Left kidney (tissue), 2 donors: ENCODE measurements around the gene SECISBP2L. TPM values are rescaled to one million over a fixed set of nuclear protein-coding genes. Genes with fewer than 3 reads are reported as not detected.

ENCODE experiments used
- DNase-seq: peaks from one replicate; pipeline ENCODE4 v3.0.0-alpha.2; 2013
- polyA plus RNA-seq: library from polyadenylated mRNA; unstranded; fragments of 120-200 nt; gene quantifications from one replicate; pipeline ENCODE4 v1.2.1, GENCODE V29; 2013; ENCODE audit not compliant: insufficient read length

SECISBP2L gene
- polyA plus RNA-seq, 1 donor = 73.8 TPM

DNA sequence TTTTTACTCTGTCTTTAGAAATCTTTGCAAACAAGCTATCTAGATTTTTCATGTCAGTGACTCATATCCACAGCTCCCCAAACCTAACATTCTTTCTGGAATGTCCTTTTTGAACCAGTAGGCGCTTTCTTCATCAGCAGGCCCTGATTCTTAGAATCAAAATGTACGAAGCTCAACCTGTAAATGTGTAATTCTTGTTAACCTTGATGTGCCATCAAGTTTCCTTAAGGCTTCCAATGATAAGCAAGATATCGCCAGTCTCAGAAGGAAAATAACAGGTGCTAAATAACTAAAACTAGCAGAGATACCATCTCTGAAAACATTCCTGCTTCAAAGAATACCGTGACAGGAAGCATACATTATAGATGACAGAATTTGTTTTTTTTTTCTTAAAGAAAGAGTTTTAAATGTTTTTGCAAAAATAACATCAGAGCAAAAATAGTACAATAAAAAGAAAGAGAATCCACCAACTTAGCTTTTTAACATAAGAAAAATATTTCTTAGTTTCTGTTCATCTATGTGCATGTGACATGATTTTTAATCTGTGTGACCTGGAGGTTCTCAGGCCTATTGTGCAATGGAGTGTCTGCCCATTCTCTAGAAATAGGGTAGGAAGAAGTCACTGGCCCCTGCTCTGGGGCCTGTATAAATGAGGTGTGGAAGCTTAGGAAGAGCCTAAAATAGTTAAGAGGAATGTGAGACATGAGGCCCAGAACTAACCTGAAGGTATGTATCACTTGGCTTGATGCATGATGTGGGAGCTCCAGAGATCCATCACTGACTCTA is 14.7 kb upstream of the SECISBP2L start:
- DNase-seq = no peak

DNA sequence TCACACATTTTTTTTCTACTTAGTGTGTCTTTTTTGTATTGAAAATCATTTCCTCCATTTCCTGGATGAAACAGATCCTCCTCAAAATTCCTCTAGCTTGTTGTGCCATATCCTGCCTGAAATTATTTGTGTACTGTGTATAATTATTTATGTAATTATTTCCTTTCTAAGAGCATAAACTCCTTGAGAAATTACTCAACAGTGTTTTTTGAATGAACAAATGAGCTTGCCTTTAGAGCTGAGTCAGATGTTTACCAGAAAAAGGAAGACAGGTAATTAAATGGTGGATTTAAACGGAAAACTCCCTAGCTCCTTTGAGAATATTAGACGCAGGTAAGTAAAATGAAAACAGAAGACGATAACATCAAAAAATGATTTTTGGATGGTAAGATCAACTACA is 13.2 kb upstream of the SECISBP2L start:
- no peak for DNase-seq

DNA sequence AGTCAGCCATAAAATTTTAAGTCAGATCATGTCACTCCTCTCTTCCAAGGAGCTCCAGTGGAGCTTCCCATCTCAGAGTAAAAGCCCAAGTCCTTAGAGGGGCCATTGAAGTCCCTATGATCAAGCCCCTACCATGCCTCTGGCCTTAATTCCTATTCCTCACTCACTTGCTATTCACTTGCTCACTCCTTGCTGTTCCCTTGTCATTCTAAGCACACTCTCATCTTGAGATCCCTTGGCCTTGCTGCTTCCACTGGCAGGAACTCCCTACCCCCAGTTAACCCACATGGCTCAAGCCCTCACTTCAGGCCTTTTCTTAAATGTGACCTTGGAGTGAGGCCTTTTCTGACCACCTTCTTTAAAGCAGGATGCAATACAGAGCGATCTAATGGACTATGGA is 12.3 kb upstream of the SECISBP2L start:
- no peak for DNase-seq

DNA sequence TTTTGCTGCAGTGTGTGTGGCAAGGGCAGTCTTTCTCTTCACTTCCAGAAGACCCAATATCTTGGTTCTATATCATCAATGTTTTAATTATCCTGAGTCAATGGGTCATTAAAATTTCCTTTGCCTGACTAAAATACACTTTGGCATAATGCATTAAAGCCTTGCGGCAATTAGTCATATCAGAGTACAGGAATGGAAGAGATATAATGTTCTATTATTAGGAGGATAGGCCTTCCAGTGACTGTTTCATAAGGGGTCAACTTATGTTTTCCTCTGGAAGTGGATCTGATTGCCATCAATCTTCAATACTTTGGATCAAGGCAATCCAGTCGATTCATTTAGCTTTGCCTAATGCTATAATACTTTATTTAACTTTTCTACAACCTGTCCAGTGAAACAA is 9.4 kb upstream of the SECISBP2L start:
- no peak for DNase-seq

DNA sequence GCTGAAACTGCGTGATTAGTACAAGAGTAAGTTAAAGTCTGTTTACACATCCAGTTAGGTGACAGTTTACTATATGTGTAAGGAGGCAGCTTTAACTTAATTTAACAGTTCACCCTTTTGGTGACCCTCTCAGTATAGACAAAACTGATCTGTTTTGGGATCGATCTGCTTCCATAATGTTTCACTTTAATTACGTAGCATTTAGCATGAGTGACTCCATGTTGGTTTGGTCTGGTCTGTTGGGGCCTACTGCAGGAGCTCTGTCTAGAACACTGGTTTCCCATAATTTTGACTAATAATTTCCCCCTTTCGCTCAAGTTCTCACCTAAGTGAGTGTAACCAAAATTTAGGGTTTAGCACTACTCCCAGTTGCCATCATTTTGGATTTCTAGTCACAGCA is 6.4 kb upstream of the SECISBP2L start:
- DNase-seq = no peak

DNA sequence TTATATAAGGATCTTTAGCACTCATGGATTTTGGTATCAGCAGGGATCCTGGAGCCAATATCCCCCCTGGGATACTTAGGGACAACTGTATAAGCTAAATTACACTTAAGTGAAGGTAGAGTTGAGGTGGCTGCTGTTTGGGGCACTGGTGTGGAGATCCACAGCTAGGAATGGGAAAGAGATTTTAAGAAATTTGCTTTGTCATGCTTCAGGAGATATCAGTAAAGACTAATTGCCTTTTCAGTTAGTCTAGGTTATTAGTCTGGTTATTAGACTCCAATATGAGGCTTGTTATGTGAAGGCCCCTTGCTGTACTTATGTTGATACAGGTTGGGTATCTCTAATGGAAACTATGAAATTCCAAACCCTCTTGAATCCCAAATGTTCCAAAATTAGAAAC is 1.2 kb upstream of the SECISBP2L start:
- DNase-seq = no peak

DNA sequence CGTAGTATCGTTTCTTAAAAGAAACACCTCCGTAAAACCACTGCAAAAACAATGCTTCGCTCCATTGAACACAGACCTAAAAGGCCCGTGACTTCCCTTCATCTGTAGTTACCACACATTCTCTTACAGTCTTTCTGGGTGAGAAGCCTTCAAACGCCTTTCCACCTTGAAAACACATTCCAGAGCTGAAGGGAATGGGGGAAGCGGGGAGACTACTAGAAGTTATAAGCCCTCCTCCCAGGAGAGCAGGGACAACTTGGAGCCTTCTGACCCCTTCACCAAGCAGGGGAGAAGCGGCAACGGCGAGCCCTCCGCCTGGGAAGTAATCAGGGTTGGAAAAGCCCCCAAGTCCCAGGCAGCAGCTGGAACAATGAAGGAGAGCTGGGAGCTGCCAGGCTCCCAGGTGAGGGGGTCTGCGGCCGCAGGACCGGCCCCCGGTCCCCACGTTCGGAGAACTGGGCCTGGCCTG is 461 bp downstream of the SECISBP2L start:
- DNase-seq = peak; percentile 55

DNA sequence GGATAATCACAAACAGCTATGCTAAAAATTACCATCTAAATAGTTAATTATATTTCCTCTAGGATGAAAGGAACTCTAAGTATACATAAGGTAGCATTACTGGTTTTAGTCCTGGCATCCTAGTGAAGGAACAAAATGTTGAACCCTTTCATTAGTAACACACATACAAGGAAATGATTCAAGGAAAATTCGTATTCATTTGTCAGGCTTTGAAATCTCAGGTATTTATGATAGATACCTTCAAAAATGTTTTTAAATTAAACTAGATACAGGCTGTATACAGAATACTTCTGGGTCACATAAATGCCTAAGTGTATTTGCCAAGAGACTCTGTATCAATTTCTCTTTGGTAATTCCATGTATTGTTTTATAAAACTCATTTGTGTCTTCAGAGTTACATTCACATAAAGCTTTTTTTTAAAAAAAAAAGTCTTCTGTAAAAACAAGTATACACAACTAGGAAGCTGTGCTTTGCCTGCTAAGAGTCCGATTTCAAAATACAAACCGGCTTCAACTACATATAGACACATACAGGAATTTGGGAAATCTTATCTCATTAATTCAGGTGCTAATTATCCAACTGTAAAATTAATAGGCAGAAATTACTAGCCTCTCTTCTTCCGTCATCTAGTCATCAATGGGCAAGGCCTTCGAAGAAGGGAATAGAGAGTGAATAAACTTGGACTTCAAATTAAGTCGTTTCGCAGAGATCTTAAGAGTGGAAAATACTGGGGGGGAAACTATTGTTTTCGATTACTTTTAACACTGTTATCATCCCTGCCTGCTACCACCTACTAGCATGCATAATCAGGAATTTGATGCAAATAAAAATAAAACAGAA is 1.3 kb downstream of the SECISBP2L start:
- DNase-seq = peak; percentile 14

DNA sequence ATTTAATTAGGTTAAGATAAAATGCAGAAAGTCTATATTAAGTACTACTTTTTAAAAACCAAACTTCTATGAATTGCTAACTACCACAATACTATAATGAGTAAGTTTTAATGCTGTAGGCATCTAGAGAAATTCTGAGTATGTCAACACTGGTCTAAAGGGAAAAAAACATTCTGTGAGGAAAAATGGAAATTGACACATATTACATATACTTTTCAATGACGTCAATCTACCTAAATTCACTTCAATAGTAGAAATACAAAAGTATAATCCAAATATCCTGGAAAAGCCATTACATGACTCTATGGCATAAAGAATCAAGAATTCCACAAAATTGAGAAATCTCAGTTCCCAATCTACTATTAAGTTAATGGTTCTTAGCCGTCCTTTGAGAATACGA is 2.2 kb downstream of the SECISBP2L start:
- no peak for DNase-seq

DNA sequence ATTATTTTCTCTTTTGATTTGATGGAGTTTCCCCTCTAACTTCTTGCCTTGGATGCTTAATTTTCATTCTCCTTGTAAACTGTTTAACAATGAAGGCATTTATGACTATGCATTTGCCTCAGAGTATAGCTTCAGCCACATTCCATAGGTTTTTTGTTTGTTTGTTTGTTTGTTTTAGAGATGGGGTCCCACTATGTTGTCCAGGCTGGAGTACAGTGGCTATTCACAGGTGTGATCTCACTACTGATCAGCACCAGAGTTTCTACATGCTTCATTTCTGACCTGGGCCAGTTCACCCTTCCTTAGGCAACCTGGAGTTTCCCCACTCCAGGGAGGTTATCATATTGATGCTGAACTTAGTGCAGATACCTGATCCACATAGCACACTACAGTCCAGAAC is 4.1 kb downstream of the SECISBP2L start:
- no peak for DNase-seq

DNA sequence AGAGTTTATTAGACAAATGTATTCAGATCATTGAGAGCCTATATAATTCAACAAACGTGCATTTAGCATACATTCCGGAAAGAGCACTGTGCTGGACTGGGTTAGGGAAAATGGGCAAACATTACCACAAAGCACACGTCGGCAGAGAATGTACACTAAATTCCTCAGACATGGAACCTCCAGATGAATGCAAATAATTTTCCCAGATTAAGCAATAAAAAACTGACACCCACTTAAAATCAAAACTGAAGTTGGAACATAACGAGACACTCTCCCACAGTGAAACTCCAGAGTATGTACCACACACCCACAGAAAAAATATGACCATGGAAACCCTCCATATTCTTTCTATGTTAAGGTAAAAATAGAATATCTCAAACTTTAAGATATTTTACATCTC is 4.8 kb downstream of the SECISBP2L start:
- DNase-seq = no peak

DNA sequence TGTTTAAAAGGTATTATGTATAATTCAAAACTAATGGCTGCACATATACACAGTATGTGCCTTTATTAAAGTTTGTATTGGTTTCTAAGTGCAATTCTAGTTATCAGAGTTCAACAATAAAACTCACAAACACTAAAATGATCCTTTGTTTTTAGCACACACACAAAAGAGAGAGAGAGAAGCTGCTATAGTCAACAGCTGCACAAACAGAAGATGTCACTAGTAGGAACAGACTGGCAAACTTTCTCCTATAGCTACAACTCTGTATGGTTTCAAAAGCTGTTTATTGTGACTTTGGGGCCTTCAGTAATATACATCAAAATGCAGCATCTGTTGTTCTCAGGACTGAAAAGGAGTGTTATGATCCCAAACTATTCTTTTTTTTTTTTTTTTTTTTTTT is 6.1 kb downstream of the SECISBP2L start:
- no peak for DNase-seq

DNA sequence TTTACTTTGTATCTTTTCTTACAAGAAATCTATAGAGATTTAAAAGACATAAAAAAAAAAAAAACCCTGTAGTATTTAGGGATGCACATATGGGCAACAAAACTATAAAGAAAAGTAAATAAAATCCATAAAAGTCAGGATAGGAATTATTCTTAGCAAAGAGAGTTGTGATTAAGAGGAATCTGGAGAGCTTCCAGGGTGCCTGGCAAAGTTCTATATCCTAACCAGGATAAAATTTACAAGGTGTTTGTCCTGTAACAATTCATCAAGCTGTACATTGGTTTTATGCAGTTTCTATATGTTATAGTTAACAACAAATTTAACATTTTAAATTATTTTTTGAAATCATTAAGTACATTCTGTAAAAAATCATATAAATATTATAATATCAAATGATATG is 7.9 kb downstream of the SECISBP2L start:
- DNase-seq = no peak

DNA sequence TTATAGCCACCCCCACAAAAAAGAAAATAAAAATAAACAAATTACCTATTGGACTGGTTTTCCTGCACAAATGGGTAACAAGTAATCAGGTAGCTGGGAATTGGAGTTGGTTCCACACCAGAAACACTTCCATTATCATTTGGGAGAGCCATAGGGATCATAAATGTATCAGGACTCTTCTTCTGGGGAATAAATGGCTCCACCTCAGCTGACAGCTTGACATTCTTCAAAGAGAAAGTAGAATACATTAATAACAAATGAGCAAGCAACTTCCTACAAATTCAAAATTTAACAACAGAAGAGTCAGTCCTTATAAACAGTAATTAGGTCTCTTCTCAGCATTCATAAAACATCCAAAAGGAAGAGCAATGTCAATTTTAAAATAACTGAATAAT is 8.7 kb downstream of the SECISBP2L start:
- no peak for DNase-seq

DNA sequence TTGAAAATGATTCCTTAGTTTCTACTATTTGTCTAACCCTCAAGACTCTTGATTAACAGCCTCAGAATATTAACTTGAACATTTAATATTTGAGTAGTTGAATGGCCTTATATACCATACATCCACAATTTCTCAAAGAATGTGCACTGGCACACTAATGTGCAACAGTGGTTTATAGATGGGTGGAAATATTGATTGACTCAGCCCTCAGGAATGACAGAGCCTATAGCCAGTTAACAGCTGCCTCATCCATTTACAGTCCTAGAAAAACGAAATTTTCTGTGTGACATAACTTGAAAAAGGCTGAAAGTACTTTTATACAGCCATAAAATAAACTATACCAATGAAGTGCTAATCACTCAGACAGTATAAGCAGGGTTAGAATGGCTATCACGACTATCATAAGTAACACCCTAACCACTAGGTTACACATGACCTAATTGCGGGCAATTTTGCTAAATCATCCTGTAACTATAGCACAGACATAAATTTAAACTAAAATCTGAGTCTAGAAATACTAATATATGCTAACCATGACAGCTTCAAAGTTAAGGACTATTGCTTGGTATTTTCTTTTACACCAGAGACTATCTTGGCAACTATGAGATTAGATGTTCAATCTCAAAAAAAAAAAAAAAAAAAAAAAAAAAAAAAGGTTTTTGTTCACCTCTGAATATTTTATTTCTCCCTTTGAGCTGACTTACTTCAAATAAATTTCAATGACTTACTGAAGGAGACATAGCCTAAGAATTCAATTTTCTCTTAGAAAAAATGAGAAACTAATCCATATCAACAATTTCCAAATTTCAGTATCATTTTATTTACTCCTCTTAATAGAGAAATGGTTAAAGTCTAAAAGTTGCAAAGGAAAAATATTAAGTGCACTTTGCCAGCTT is 9.3 kb downstream of the SECISBP2L start:
- DNase-seq = no peak

DNA sequence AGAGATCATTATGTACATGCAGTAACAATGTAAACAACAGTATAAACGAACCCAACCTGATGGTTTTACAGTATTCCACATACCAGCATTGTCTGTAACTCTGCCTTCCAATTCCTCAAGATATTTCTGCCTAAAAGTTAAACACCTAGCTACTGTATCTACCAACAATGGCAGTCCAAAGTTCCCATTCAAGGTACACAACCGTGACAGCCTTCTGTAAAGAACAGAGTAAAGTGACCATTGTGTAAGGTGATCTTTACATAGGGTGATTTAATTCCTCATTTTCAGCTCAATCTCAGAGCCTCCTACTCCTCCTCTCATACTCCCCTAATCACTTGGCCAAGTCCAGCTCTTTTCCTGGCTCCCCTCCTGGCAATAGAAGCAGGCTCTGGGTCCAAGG is 10.4 kb downstream of the SECISBP2L start:
- DNase-seq = no peak

DNA sequence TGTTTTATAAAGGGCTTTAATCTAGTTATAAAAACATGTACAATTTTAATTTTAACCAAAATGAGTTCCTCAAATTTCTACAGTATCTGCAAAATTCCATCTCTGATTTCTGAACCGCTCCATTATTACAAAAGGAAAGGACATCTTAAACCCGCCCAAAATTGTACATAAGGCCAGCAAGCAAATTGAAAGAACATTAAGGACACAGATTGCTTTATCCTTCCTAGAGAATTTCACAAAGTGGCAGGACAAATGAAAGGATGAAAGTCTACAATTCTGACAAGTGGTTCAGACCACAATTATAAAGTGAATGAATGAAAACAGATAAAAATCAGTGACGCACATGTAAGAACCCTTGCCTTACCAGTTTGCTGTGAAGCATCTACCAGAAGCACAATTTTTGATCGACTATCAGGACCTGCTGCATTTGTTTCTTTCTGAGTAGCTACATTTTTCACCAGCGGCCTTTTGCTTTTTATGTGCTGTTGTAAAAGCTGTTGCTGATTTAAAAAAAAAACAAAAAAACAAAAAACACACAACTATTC is 13.6 kb downstream of the SECISBP2L start:
- DNase-seq = no peak

DNA sequence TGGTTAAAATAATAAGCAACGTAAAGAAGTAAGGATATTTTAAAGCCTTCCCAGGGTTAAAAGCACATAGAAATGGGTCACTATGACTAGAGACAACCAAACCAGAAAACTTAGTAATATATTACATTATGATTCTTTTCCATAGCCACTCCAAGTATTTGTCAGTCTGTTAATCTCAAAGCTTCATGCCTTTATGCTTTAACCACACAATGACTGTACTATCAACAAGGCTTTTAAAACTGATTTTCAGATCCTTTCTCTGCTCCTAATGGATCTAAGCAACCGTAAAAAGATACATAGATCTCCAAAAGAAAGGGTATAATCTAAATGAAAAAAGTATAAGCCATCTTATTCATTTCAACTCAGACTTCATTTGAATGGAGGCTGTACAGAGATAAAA is 14.4 kb downstream of the SECISBP2L start:
- no peak for DNase-seq

DNA sequence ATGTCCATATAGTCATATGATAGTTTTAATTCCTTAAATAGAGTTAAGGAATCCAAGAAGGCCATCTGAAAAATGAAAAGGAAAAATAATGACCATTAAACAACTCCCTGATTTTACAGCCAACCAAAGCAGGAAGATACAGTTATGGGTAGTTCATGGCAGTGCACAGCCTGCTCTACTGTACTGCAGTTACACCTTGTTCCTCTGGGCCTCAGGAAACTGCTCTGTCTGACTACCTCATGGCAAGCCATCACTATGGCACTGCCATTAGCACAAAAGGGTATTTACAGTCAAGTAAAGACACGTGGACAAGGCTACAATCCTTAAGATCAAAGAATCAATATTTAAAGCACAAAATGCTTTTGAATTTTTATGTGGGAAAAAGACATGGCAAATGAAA is 19.5 kb downstream of the SECISBP2L start:
- DNase-seq = no peak

DNA sequence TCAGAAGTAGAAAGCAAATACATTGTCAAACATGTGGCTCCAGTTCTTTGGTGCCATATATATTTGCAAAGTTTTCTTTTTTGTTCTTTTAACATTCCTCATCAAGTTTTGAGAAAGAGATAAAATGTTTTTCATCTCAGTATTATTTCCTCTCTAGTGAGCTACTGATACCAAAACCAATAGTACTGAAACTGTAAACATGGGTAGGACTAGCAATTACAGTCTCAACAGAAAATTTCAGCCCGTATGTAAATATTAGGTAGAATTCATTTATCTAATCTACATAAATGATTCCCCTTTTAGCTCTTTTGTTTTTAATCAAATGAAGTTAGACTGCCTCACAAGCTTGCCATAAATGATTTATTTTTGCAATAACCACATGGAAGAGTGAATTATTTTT is 21.4 kb downstream of the SECISBP2L start:
- no peak for DNase-seq

DNA sequence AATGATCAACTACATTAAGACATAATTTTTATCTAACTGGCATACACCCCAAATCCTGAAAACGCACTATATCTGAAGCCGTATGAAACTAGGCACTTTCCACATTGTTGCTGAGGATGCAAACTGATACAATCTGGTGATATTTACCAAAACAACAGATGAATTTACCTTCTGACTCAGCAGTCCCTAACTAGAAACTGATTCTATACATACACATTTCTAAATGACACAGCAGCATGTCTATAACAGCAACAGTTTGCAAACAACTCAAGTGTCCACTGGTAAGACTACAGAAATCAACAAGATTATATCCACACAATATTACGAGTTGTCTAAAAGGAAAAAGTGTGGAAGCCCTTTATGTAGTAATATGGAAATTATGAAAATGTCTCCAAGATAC is 22.9 kb downstream of the SECISBP2L start:
- DNase-seq = no peak

DNA sequence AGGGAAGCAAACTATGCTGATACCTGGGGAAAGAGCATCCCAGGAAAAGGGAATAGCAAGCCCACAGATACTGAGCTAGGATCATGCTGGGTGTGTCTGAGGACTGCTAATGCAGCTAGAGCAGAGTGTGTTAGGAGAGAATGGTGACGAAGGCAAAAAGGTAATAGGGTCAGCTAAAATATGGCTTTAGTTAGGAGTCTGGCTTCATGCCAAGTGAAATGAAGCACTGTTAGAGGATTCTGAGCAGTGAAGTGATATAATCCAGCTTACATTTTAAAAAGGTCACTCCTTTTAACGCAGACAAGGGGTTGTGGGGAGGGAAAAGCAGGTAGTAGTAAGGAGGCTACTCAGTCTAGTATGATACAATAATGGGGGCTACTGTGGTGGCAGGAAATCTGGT is 30.4 kb downstream of the SECISBP2L start:
- no peak for DNase-seq
